Measurements from ENCODE around the gene TSSK3. TPM values are rescaled to one million over a fixed set of nuclear protein-coding genes. Genes with fewer than 3 reads are reported as not detected.
A peak's percentile ranks its signal among the peaks of the same experiment; 100 is the strongest.

TSSK3 gene
- not detected for total RNA-seq

GRCh38 chr1:32362474-32363313 is at the start of gene TSSK3, which contains the start of gene FAM229A:
Gene TSSK3 (plus strand): TSS chr1:32362539. CDS start chr1:32362702, 163 bp downstream.
Gene FAM229A (minus strand): TSS chr1:32362485. CDS start chr1:32362091, 394 bp downstream.
- Histone ChIP-seq H3K4me1 (ENCODE audit: insufficient read depth, low read length) (peaks cover 27% of the 10 kb centered on the region), H3K4me3 (ENCODE audit: low read length) (no peak within 1 kb of the TSS), H3K27me3 (ENCODE audit: insufficient read depth, low read length) (no peaks in the 10 kb centered on the region), H3K9me3 (ENCODE audit: low read depth, low read length) (no peaks in the 10 kb centered on the region)

GRCh38 chr1:32316903-32317277 is 45.4 kb upstream of the TSSK3 start:
- Histone ChIP-seq H3K4me3 (ENCODE audit: low read length) (no peak overlapping the region), H3K9me3 (ENCODE audit: low read depth, low read length) (no peaks in the 10 kb centered on the region), H3K4me1 (ENCODE audit: insufficient read depth, low read length) (peaks cover 38% of the 10 kb centered on the region), H3K27me3 (ENCODE audit: insufficient read depth, low read length) (no peaks in the 10 kb centered on the region)

- H3K27me3 ChIP-seq (ENCODE audit: insufficient read depth, low read length) = no peaks in the 10 kb centered on the region
- H3K9me3 ChIP-seq (ENCODE audit: low read depth, low read length) = no peaks in the 10 kb centered on the region
- H3K4me3 ChIP-seq (ENCODE audit: low read length) = no peak overlapping the region
- H3K4me1 ChIP-seq (ENCODE audit: insufficient read depth, low read length) = peaks cover 51% of the 10 kb centered on the region
Observed at GRCh38 chr1:32318127-32318869, 44.0 kb upstream of the TSSK3 start.

- no peak overlapping the region for H3K4me3 ChIP-seq (ENCODE audit: low read length)
Observed at GRCh38 chr1:32321712-32322291, 40.5 kb upstream of the TSSK3 start.

GRCh38 chr1:32327204-32327603 is 35.1 kb upstream of the TSSK3 start:
- H3K9me3 ChIP-seq (ENCODE audit: low read depth, low read length) = no peaks in the 10 kb centered on the region
- no peak overlapping the region for H3K4me3 ChIP-seq (ENCODE audit: low read length)
- peaks cover 17% of the 10 kb centered on the region for H3K4me1 ChIP-seq (ENCODE audit: insufficient read depth, low read length)
- no peaks in the 10 kb centered on the region for H3K27me3 ChIP-seq (ENCODE audit: insufficient read depth, low read length)

More at GRCh38 chr1:32321712-32322291, 40.5 kb upstream of the TSSK3 start:
- H3K9me3 ChIP-seq (ENCODE audit: low read depth, low read length) = no peaks in the 10 kb centered on the region
- peaks cover 51% of the 10 kb centered on the region for H3K4me1 ChIP-seq (ENCODE audit: insufficient read depth, low read length)
- no peaks in the 10 kb centered on the region for H3K27me3 ChIP-seq (ENCODE audit: insufficient read depth, low read length)

- H3K4me1 ChIP-seq (ENCODE audit: insufficient read depth, low read length) = peaks cover 7% of the 10 kb centered on the region
- no peak overlapping the region for H3K4me3 ChIP-seq (ENCODE audit: low read length)
- H3K9me3 ChIP-seq (ENCODE audit: low read depth, low read length) = no peaks in the 10 kb centered on the region
- H3K27me3 ChIP-seq (ENCODE audit: insufficient read depth, low read length) = no peaks in the 10 kb centered on the region
Observed at GRCh38 chr1:32329931-32330466, 32.3 kb upstream of the TSSK3 start.

- Histone ChIP-seq H3K9me3 (ENCODE audit: low read depth, low read length) (no peaks in the 10 kb centered on the region), H3K4me3 (ENCODE audit: low read length) (no peak overlapping the region), H3K27me3 (ENCODE audit: insufficient read depth, low read length) (no peaks in the 10 kb centered on the region), H3K4me1 (ENCODE audit: insufficient read depth, low read length) (peaks cover 9% of the 10 kb centered on the region)
Observed at GRCh38 chr1:32330558-32331151, 31.7 kb upstream of the TSSK3 start.

- no peaks in the 10 kb centered on the region for H3K9me3 ChIP-seq (ENCODE audit: low read depth, low read length)
- no peaks in the 10 kb centered on the region for H3K27me3 ChIP-seq (ENCODE audit: insufficient read depth, low read length)
- peaks cover 14% of the 10 kb centered on the region for H3K4me1 ChIP-seq (ENCODE audit: insufficient read depth, low read length)
- no peak overlapping the region for H3K4me3 ChIP-seq (ENCODE audit: low read length)
Observed at GRCh38 chr1:32331549-32331948, 30.8 kb upstream of the TSSK3 start.

- Histone ChIP-seq H3K4me1 (ENCODE audit: insufficient read depth, low read length) (peaks cover 23% of the 10 kb centered on the region), H3K27me3 (ENCODE audit: insufficient read depth, low read length) (no peaks in the 10 kb centered on the region), H3K9me3 (ENCODE audit: low read depth, low read length) (no peaks in the 10 kb centered on the region), H3K4me3 (ENCODE audit: low read length) (no peak overlapping the region)
Observed at GRCh38 chr1:32332290-32333079, 29.9 kb upstream of the TSSK3 start.

GRCh38 chr1:32333251-32333963 is 28.9 kb upstream of the TSSK3 start:
- Histone ChIP-seq H3K4me3 (ENCODE audit: low read length) (no peak overlapping the region), H3K9me3 (ENCODE audit: low read depth, low read length) (no peaks in the 10 kb centered on the region), H3K4me1 (ENCODE audit: insufficient read depth, low read length) (peaks cover 33% of the 10 kb centered on the region), H3K27me3 (ENCODE audit: insufficient read depth, low read length) (no peaks in the 10 kb centered on the region)

- no peak overlapping the region for H3K4me3 ChIP-seq (ENCODE audit: low read length)
- peaks cover 42% of the 10 kb centered on the region for H3K4me1 ChIP-seq (ENCODE audit: insufficient read depth, low read length)
Observed at GRCh38 chr1:32334274-32334861, 28.0 kb upstream of the TSSK3 start.

GRCh38 chr1:32334864-32335534 is 27.3 kb upstream of the TSSK3 start:
- H3K4me1 ChIP-seq (ENCODE audit: insufficient read depth, low read length) = peaks cover 48% of the 10 kb centered on the region
- no peaks in the 10 kb centered on the region for H3K9me3 ChIP-seq (ENCODE audit: low read depth, low read length)
- no peaks in the 10 kb centered on the region for H3K27me3 ChIP-seq (ENCODE audit: insufficient read depth, low read length)
- peak overlapping the region; percentile 47 for H3K4me3 ChIP-seq (ENCODE audit: low read length)

More at GRCh38 chr1:32334274-32334861, 28.0 kb upstream of the TSSK3 start:
- H3K27me3 ChIP-seq (ENCODE audit: insufficient read depth, low read length) = no peaks in the 10 kb centered on the region
- no peaks in the 10 kb centered on the region for H3K9me3 ChIP-seq (ENCODE audit: low read depth, low read length)

- peaks cover 52% of the 10 kb centered on the region for H3K4me1 ChIP-seq (ENCODE audit: insufficient read depth, low read length)
- H3K4me3 ChIP-seq (ENCODE audit: low read length) = peak overlapping the region; percentile 47
- no peaks in the 10 kb centered on the region for H3K9me3 ChIP-seq (ENCODE audit: low read depth, low read length)
Observed at GRCh38 chr1:32335535-32335789, 26.9 kb upstream of the TSSK3 start.

More at GRCh38 chr1:32335535-32335789, 26.9 kb upstream of the TSSK3 start:
- H3K27me3 ChIP-seq (ENCODE audit: insufficient read depth, low read length) = no peaks in the 10 kb centered on the region

All from mononuclear cell (primary cell).